Measurements from ENCODE around the gene UVRAG. TPM values are rescaled to one million over a fixed set of nuclear protein-coding genes. Genes with fewer than 3 reads are reported as not detected.

Gene UVRAG
- total RNA-seq, 1 experiment from 2014 or later: 29.5 TPM

DNA sequence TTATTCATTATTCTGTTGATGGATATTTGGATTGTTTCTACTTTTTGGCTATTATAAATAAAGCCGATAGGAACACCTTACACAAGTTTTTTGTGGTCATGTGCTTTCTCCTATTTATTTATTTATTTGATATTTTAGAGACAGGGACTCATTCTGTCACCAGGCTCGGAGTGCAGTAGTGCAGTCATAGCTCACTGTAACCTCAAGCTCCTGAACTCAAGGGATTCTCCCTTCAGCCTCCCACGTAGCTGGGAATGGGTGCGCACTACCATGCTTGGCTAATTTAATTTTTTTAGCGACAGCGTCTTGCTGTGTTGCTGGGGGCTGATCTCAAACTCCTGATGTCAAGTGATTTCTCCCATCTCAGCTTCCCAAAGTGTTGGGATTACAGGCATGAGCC, 135.1 kb downstream of the UVRAG start:
- H3K4me1 ChIP-seq (ENCODE audit: control insufficient read depth, insufficient read depth, low read length): 0 out of 2 replicates have a peak, but pooled peaks cover 11% of the 10 kb centered on the region
- H3K4me3 ChIP-seq (ENCODE audit: low read depth in 2 of 2, low read length in 2 of 2): no peak overlapping the region
- CTCF ChIA-PET: no interaction called here
- in situ Hi-C loops (cut with HindIII; ENCODE audit: low pct_unique_long_range_greater_than_20kb, low sequenced_read_pairs) (no loop called here), intact Hi-C loops (cut with micrococcal nuclease; ENCODE audit: unreplicated experiment) (no loop called here)
- H3K36me3 ChIP-seq (ENCODE audit: control insufficient read depth, insufficient read depth, low read length): no peaks in the 10 kb centered on the region
- POLR2A ChIA-PET: interaction anchor here (0.6 kb wide), 1 partner anchor 458 kb away, joined by 6 read pairs; no protein-coding TSS in a partner anchor
- H3K27ac ChIP-seq (ENCODE audit: low read length): no peak overlapping the region
- no peak for DNase-seq (ENCODE audit: low read depth, low spot score)
- TF ChIP-seq SIN3A (IDR thresholded peaks at IDR 0.05; ENCODE audit: borderline replicate concordance, insufficient read depth, low read depth, low read length) (no peak), POLR2AphosphoS5 (IDR thresholded peaks at IDR 0.05; ENCODE audit: low read depth, low read length) (no peak), TCF7L2 (IDR thresholded peaks at IDR 0.05; ENCODE audit: low read depth, low read length) (no peak)
- TF ChIP-seq, protein P1, sequence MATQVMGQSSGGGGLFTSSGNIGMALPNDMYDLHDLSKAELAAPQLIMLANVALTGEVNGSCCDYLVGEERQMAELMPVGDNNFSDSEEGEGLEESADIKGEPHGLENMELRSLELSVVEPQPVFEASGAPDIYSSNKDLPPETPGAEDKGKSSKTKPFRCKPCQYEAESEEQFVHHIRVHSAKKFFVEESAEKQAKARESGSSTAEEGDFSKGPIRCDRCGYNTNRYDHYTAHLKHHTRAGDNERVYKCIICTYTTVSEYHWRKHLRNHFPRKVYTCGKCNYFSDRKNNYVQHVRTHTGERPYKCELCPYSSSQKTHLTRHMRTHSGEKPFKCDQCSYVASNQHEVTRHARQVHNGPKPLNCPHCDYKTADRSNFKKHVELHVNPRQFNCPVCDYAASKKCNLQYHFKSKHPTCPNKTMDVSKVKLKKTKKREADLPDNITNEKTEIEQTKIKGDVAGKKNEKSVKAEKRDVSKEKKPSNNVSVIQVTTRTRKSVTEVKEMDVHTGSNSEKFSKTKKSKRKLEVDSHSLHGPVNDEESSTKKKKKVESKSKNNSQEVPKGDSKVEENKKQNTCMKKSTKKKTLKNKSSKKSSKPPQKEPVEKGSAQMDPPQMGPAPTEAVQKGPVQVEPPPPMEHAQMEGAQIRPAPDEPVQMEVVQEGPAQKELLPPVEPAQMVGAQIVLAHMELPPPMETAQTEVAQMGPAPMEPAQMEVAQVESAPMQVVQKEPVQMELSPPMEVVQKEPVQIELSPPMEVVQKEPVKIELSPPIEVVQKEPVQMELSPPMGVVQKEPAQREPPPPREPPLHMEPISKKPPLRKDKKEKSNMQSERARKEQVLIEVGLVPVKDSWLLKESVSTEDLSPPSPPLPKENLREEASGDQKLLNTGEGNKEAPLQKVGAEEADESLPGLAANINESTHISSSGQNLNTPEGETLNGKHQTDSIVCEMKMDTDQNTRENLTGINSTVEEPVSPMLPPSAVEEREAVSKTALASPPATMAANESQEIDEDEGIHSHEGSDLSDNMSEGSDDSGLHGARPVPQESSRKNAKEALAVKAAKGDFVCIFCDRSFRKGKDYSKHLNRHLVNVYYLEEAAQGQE (IDR thresholded peaks at IDR 0.05; ENCODE audit: insufficient read depth in 1 of 2, low read depth in 2 of 2, low read length in 1 of 2): no peak
- TF ChIP-seq, protein P2, sequence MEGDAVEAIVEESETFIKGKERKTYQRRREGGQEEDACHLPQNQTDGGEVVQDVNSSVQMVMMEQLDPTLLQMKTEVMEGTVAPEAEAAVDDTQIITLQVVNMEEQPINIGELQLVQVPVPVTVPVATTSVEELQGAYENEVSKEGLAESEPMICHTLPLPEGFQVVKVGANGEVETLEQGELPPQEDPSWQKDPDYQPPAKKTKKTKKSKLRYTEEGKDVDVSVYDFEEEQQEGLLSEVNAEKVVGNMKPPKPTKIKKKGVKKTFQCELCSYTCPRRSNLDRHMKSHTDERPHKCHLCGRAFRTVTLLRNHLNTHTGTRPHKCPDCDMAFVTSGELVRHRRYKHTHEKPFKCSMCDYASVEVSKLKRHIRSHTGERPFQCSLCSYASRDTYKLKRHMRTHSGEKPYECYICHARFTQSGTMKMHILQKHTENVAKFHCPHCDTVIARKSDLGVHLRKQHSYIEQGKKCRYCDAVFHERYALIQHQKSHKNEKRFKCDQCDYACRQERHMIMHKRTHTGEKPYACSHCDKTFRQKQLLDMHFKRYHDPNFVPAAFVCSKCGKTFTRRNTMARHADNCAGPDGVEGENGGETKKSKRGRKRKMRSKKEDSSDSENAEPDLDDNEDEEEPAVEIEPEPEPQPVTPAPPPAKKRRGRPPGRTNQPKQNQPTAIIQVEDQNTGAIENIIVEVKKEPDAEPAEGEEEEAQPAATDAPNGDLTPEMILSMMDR (IDR thresholded peaks at IDR 0.05): no peak
- H3K9me3 ChIP-seq (ENCODE audit: control insufficient read depth, insufficient read depth, low read depth, low read length): no peaks in the 10 kb centered on the region
- BruUV-seq (replicated peaks): no TSS peak
- no peaks in the 10 kb centered on the region for H3K27me3 ChIP-seq (ENCODE audit: control insufficient read depth, insufficient read depth, low read length)
- no peak for ATAC-seq

DNA sequence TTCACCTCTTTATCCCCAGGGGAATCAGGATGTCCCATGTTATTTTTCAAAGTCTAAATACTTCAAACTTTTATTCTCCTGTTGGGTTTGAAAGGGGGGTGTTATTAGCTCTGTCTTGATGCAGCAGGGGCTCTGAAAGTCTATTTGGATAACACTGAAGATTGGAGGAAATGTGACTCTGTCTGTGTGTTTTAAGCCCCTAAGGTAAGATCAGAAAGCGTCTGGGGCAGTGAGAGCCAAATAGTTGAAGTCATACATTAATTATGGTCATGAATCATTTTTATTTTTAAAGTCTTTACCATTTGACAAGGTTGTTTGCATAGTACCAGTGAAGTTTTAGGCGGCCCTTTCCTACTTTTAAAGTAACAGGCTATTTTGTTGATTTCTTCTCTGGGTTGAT, 139.0 kb downstream of the UVRAG start:
- no peak overlapping the region for H3K4me3 ChIP-seq (ENCODE audit: low read depth in 2 of 2, low read length in 2 of 2)
- ChIA-PET POLR2A (no interaction called here), CTCF (no interaction called here)
- TF ChIP-seq, protein P2 (IDR thresholded peaks at IDR 0.05): no peak
- TF ChIP-seq SIN3A (IDR thresholded peaks at IDR 0.05; ENCODE audit: borderline replicate concordance, insufficient read depth, low read depth, low read length): no peak
- BruUV-seq (replicated peaks): no TSS peak
- no peak for ATAC-seq
- H3K27me3 ChIP-seq (ENCODE audit: control insufficient read depth, insufficient read depth, low read length): no peaks in the 10 kb centered on the region
- no peak overlapping the region for H3K27ac ChIP-seq (ENCODE audit: low read length)
- no peak for DNase-seq (ENCODE audit: low read depth, low spot score)
- H3K4me1 ChIP-seq (ENCODE audit: control insufficient read depth, insufficient read depth, low read length): no peaks in the 10 kb centered on the region
- intact Hi-C loops (cut with micrococcal nuclease; ENCODE audit: unreplicated experiment) (no loop called here), in situ Hi-C loops (cut with HindIII; ENCODE audit: low pct_unique_long_range_greater_than_20kb, low sequenced_read_pairs) (no loop called here)
- no peaks in the 10 kb centered on the region for H3K36me3 ChIP-seq (ENCODE audit: control insufficient read depth, insufficient read depth, low read length)
- H3K9me3 ChIP-seq (ENCODE audit: control insufficient read depth, insufficient read depth, low read depth, low read length): no peaks in the 10 kb centered on the region

Data from Panc1 (cell line).